Loucy (cell line): ENCODE measurements around the gene SHANK3.

Source experiments
- CTCF ChIP-seq: fragments of 200-600 bp; sonication (generic); conservative IDR thresholded peaks from 2 replicates; pipeline ENCODE4 v1.5.1; 2014; ENCODE audit warnings: mild to moderate bottlenecking, antibody characterized with exemption, low read length
- EZH2phosphoT487 ChIP-seq: fragments of 200-600 bp; IDR thresholded peaks from 2 replicates; pipeline ENCODE4 v1.6.1; 2018; ENCODE audit warnings: antibody characterized with exemption, mild to moderate bottlenecking, moderate library complexity, borderline replicate concordance

DNA sequence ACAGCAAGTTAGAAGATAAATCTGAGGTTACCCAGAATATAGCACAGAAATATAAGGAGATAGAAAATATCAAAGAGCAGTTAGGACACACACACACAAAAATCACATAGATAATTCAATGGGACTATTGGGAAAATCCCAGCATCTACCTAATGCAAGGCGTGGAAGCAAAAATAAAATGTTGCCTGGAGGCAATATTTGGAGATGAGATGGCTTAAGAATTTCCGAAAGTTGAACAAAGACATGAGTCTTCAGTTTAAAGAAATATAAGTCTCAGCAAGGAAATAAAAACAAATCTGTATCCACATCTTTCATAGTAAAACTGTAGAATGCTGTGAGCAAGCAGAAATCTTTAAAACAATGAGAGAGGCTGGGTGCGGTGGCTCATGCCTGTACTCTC is 35.9 kb downstream of the SHANK3 start:
- TF ChIP-seq CTCF (no peak), EZH2phosphoT487 (no peak)
